ACC112 (cell line): ENCODE measurements around the gene SLC39A7.

ENCODE experiments used
- H2AFZ ChIP-seq: fragments of 200-600 bp; sonication (generic); one replicate; pipeline ENCODE4 v1.6.0; 2017; ENCODE audit warnings: antibody characterized with exemption, low read length; ENCODE audit not compliant: unreplicated experiment
- H3K27ac ChIP-seq: fragments of 200-600 bp; sonication (generic); 2 replicates; pipeline ENCODE4 v1.5.1; 2014; ENCODE audit warnings: low read depth, mild to moderate bottlenecking, antibody characterized with exemption, low read length, moderate library complexity
- H3K27me3 ChIP-seq: fragments of 200-600 bp; sonication (generic); 2 replicates; pipeline ENCODE4 v1.6.1; 2014; ENCODE audit warnings: mild to moderate bottlenecking, antibody characterized with exemption, low read length, moderate library complexity, mixed read lengths; ENCODE audit not compliant: insufficient read depth
- H3K36me3 ChIP-seq: fragments of 200-600 bp; sonication (generic); 2 replicates; pipeline ENCODE4 v1.6.1; 2016; ENCODE audit warnings: mild to moderate bottlenecking, antibody characterized with exemption, low read length, moderate library complexity, mixed read lengths; ENCODE audit not compliant: insufficient read depth
- H3K4me1 ChIP-seq: fragments of 200-600 bp; sonication (generic); one replicate; pipeline ENCODE4 v1.6.1; 2016; ENCODE audit warnings: low read length, mixed read lengths; ENCODE audit not compliant: insufficient read depth, unreplicated experiment, control insufficient read depth
- H3K4me3 ChIP-seq: fragments of 200-600 bp; sonication (generic); 2 replicates; pipeline ENCODE4 v1.5.1; 2014; ENCODE audit warnings: mild to moderate bottlenecking, low read depth, low read length
- H3K79me2 ChIP-seq: fragments of 200-600 bp; sonication (generic); one replicate; pipeline ENCODE4 v1.6.0; 2016; ENCODE audit warnings: low read length; ENCODE audit not compliant: control insufficient read depth, unreplicated experiment, insufficient read depth

The SLC39A7 gene

GRCh38 chr6:33190504-33191107 lies 10.1 kb upstream of the SLC39A7 start:
- H2AFZ ChIP-seq, result no peak overlapping the region
- H3K79me2 ChIP-seq, result no peaks in the 10 kb centered on the region
- peaks cover 13% of the 10 kb centered on the region; the same call in 1 of the 2 replicates for H3K36me3 ChIP-seq
- H3K27ac ChIP-seq, result no peak overlapping the region
- H3K27me3 ChIP-seq, result peaks cover 24% of the 10 kb centered on the region
- H3K4me3 ChIP-seq, result no peak overlapping the region
- H3K4me1 ChIP-seq, result peaks cover 8% of the 10 kb centered on the region

GRCh38 chr6:33191383-33192104 lies 9.1 kb upstream of the SLC39A7 start:
- no peak overlapping the region for H3K4me3 ChIP-seq
- H3K27me3 ChIP-seq, result peaks cover 24% of the 10 kb centered on the region
- H3K4me1 ChIP-seq, result peaks cover 8% of the 10 kb centered on the region
- no peak overlapping the region for H3K27ac ChIP-seq
- H2AFZ ChIP-seq, result no peak overlapping the region
- peaks cover 16% of the 10 kb centered on the region; the same call in 1 of the 2 replicates for H3K36me3 ChIP-seq
- H3K79me2 ChIP-seq, result no peaks in the 10 kb centered on the region

- Histone ChIP-seq H3K27me3 (peaks cover 24% of the 10 kb centered on the region), H2AFZ (no peak within 1 kb of the TSS), H3K4me3 (peak within 1 kb of the TSS; percentile 47; the same call in 1 of the 2 replicates), H3K36me3 (peaks cover 16% of the 10 kb centered on the region; the same call in 1 of the 2 replicates), H3K4me1 (peaks cover 8% of the 10 kb centered on the region), H3K27ac (no peak within 1 kb of the TSS), H3K79me2 (no peaks in the 10 kb centered on the region)
Measured at GRCh38 chr6:33192105-33192646, 8.5 kb upstream of the SLC39A7 start, which contains the start of gene COL11A2. COL11A2 (minus strand) TSS chr6:33192467; CDS start chr6:33192240, 227 bp downstream.

- H3K79me2 ChIP-seq, result no peaks in the 10 kb centered on the region
- H3K4me3 ChIP-seq, result peak overlapping the region; percentile 47; the same call in 1 of the 2 replicates
- H3K27ac ChIP-seq, result no peak overlapping the region
Measured at GRCh38 chr6:33192671-33193602, 7.7 kb upstream of the SLC39A7 start.

GRCh38 chr6:33193619-33194018 lies 7.0 kb upstream of the SLC39A7 start:
- H3K27me3 ChIP-seq, result peaks cover 24% of the 10 kb centered on the region
- peaks cover 16% of the 10 kb centered on the region; the same call in 1 of the 2 replicates for H3K36me3 ChIP-seq
- H3K27ac ChIP-seq, result no peak overlapping the region
- H3K4me3 ChIP-seq, result no peak overlapping the region
- H3K4me1 ChIP-seq, result peaks cover 18% of the 10 kb centered on the region
- H3K79me2 ChIP-seq, result no peaks in the 10 kb centered on the region
- H2AFZ ChIP-seq, result no peak overlapping the region

More at GRCh38 chr6:33192671-33193602, 7.7 kb upstream of the SLC39A7 start:
- Histone ChIP-seq H2AFZ (no peak overlapping the region), H3K27me3 (peaks cover 24% of the 10 kb centered on the region), H3K36me3 (peaks cover 16% of the 10 kb centered on the region; the same call in 1 of the 2 replicates), H3K4me1 (peaks cover 12% of the 10 kb centered on the region)

- Histone ChIP-seq H3K4me1 (peaks cover 22% of the 10 kb centered on the region), H3K27ac (no peak overlapping the region), H3K4me3 (no peak overlapping the region), H3K27me3 (peaks cover 24% of the 10 kb centered on the region), H3K36me3 (peaks cover 16% of the 10 kb centered on the region; the same call in 1 of the 2 replicates), H3K79me2 (peaks cover 8% of the 10 kb centered on the region), H2AFZ (no peak overlapping the region)
Measured at GRCh38 chr6:33194431-33194979, 6.2 kb upstream of the SLC39A7 start.

GRCh38 chr6:33195304-33196165 lies 5.1 kb upstream of the SLC39A7 start:
- Histone ChIP-seq H3K4me3 (no peak overlapping the region), H3K27ac (no peak overlapping the region), H3K27me3 (peaks cover 23% of the 10 kb centered on the region), H2AFZ (no peak overlapping the region), H3K4me1 (peaks cover 22% of the 10 kb centered on the region), H3K36me3 (peaks cover 16% of the 10 kb centered on the region; the same call in 1 of the 2 replicates), H3K79me2 (peaks cover 13% of the 10 kb centered on the region)

GRCh38 chr6:33197431-33198048 lies 3.1 kb upstream of the SLC39A7 start:
- no peak overlapping the region for H3K4me3 ChIP-seq
- no peak overlapping the region for H3K27ac ChIP-seq
- H3K79me2 ChIP-seq, result peaks cover 31% of the 10 kb centered on the region
- H2AFZ ChIP-seq, result no peak overlapping the region
- H3K36me3 ChIP-seq, result peaks cover 25% of the 10 kb centered on the region; the same call in 1 of the 2 replicates
- H3K27me3 ChIP-seq, result peaks cover 5% of the 10 kb centered on the region
- peaks cover 26% of the 10 kb centered on the region for H3K4me1 ChIP-seq
